IPS DF 4.7 (cell line): ENCODE results near the gene CANX.
A peak's percentile ranks its signal among the peaks of the same experiment; 100 is the strongest.

ENCODE experiments used
- DNase-seq: peaks from one replicate; pipeline ENCODE4 v3.0.0-alpha.2; 2013; ENCODE audit warnings: low spot score; ENCODE audit errors: extremely low read depth

CANX gene

GRCh38 chr5:179755022-179755421, 56.3 kb downstream of the CANX start:
- no peak for DNase-seq

GRCh38 chr5:179758955-179759354, 60.2 kb downstream of the CANX start:
- no peak for DNase-seq

- no peak for DNase-seq
Measured at GRCh38 chr5:179759581-179760551, 61.1 kb downstream of the CANX start.

- no peak for DNase-seq
Measured at GRCh38 chr5:179762079-179762780, 63.5 kb downstream of the CANX start.

- DNase-seq: no peak
Measured at GRCh38 chr5:179762781-179763176, 64.0 kb downstream of the CANX start.

- DNase-seq: peak; percentile 36
Measured at GRCh38 chr5:179763215-179763945, 64.6 kb downstream of the CANX start.

- DNase-seq: no peak
Measured at GRCh38 chr5:179764056-179764455, 65.3 kb downstream of the CANX start.

- DNase-seq: no peak
Measured at GRCh38 chr5:179765400-179765799, 66.6 kb downstream of the CANX start.

- DNase-seq: no peak
Measured at GRCh38 chr5:179766021-179766725, 67.4 kb downstream of the CANX start.

- no peak for DNase-seq
Measured at GRCh38 chr5:179766726-179767455, 68.1 kb downstream of the CANX start.

GRCh38 chr5:179767496-179768100, 68.8 kb downstream of the CANX start:
- DNase-seq: no peak

- DNase-seq: no peak
Measured at GRCh38 chr5:179768326-179769085, 69.7 kb downstream of the CANX start.

- DNase-seq: no peak
Measured at GRCh38 chr5:179769271-179769670, 70.5 kb downstream of the CANX start.

GRCh38 chr5:179769796-179770195, 71.0 kb downstream of the CANX start:
- no peak for DNase-seq

- DNase-seq: no peak
Measured at GRCh38 chr5:179771311-179771895, 72.6 kb downstream of the CANX start.

GRCh38 chr5:179772351-179772750, 73.6 kb downstream of the CANX start:
- DNase-seq: no peak

- DNase-seq: no peak
Measured at GRCh38 chr5:179773686-179774040, 74.9 kb downstream of the CANX start.

- no peak for DNase-seq
Measured at GRCh38 chr5:179774442-179774841, 75.7 kb downstream of the CANX start.

- DNase-seq: no peak
Measured at GRCh38 chr5:179776411-179776938, 77.7 kb downstream of the CANX start.
